OCI-LY1 (cell line): Measurements from ENCODE around the gene AJAP1.

Experiments
- H2AFZ ChIP-seq: fragments of 200-600 bp; sonication (generic), shearing (Covaris generic); 2 replicates; pipeline ENCODE4 v1.6.0; 2014; ENCODE audit warnings: antibody characterized with exemption, mild to moderate bottlenecking, low read length
- H3F3A ChIP-seq: fragments of 200-600 bp; sonication (generic), shearing (Covaris generic); 2 replicates; pipeline ENCODE4 v1.6.0; 2014; ENCODE audit warnings: mild to moderate bottlenecking, antibody characterized with exemption, low read length, moderate library complexity; ENCODE audit not compliant: insufficient read depth
- H3K27ac ChIP-seq: fragments of 200-600 bp; sonication (generic); 2 replicates; pipeline ENCODE4 v1.5.1; 2014; ENCODE audit warnings: low read length, mixed run types, mild to moderate bottlenecking, low read depth; ENCODE audit not compliant: poor library complexity, severe bottlenecking
- H3K27me3 ChIP-seq: fragments of 200-600 bp; sonication (generic); 2 replicates; pipeline ENCODE4 v1.6.0; 2014; ENCODE audit warnings: antibody characterized with exemption, mild to moderate bottlenecking, low read length, moderate library complexity; ENCODE audit not compliant: insufficient read depth
- H3K36me3 ChIP-seq: fragments of 200-600 bp; sonication (generic); 2 replicates; pipeline ENCODE4 v1.6.1; 2014; ENCODE audit warnings: mild to moderate bottlenecking, antibody characterized with exemption, low read length, moderate library complexity, mixed read lengths; ENCODE audit not compliant: insufficient read depth
- H3K4me1 ChIP-seq: fragments of 200-600 bp; sonication (generic); 2 replicates; pipeline ENCODE4 v1.5.1; 2014; ENCODE audit warnings: mild to moderate bottlenecking, low read length, moderate library complexity; ENCODE audit not compliant: insufficient read depth, severe bottlenecking
- H3K4me2 ChIP-seq: fragments of 200-600 bp; sonication (generic), shearing (Covaris generic); 2 replicates; pipeline ENCODE4 v1.6.1; 2014; ENCODE audit warnings: low read length
- H3K4me3 ChIP-seq: fragments of 200-600 bp; sonication (generic); 2 replicates; pipeline ENCODE4 v1.5.1; 2014; ENCODE audit warnings: low read length, low read depth, mild to moderate bottlenecking, mixed read lengths; ENCODE audit not compliant: poor library complexity, severe bottlenecking
- H3K79me2 ChIP-seq: fragments of 200-600 bp; shearing (Covaris generic); 2 replicates; pipeline ENCODE4 v1.6.1; 2016; ENCODE audit warnings: mixed run types, low read length, mixed read lengths; ENCODE audit not compliant: insufficient read depth
- H3K9ac ChIP-seq: fragments of 200-600 bp; sonication (generic), shearing (Covaris generic); 2 replicates; pipeline ENCODE4 v1.6.1; 2014; ENCODE audit warnings: mild to moderate bottlenecking, low read length, mixed read lengths
- H3K9me2 ChIP-seq: fragments of 200-600 bp; sonication (generic), shearing (Covaris generic); 2 replicates; pipeline ENCODE4 v1.6.1; 2014; ENCODE audit warnings: low read depth, mild to moderate bottlenecking, low read length, mixed read lengths
- H3K9me3 ChIP-seq: fragments of 200-600 bp; shearing (Covaris generic); 2 replicates; pipeline ENCODE4 v1.6.1; 2014; ENCODE audit warnings: low read length, mixed read lengths
- H4K20me1 ChIP-seq: fragments of 200-600 bp; sonication (generic), shearing (Covaris generic); 2 replicates; pipeline ENCODE4 v1.6.0; 2016; ENCODE audit warnings: mild to moderate bottlenecking, low read length; ENCODE audit not compliant: insufficient read depth
- EZH2 ChIP-seq: fragments of 200-600 bp; sonication (generic), shearing (Covaris generic); IDR thresholded peaks from 2 replicates; pipeline ENCODE4 v1.8.0; 2017; ENCODE audit warnings: borderline replicate concordance, mixed run types, mild to moderate bottlenecking, antibody characterized with exemption, low read length, moderate library complexity, mixed read lengths
- TF ChIP-seq, protein P1 (sequence below): fragments of 200-600 bp; sonication (generic), shearing (Covaris generic); IDR thresholded peaks from 2 replicates; pipeline ENCODE4 v1.5.1; 2017; ENCODE audit warnings: mild to moderate bottlenecking, antibody characterized with exemption, low read length, moderate library complexity, mixed read lengths

Gene AJAP1

DNA sequence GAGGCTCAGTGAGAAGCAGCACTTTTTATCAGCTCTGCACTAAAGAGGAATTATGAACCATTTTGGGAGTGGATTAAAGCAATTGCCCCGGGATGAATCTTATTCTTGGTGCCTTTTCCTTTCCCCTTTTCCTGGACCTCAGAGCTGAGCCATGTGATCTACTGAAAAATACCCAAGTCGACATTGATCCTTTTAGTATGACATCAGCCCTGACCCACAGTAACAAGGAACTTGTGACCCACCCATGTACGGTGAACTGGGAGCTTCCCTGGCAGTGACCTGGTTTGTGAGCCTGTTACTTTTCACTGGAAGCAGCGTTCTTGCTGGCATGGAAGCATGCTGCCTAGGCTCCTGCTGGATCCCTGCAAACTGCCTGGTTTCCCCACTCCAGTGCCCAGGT is 15.9 kb downstream of the AJAP1 start:
- TF ChIP-seq EZH2: no peak
- TF ChIP-seq, protein P1, sequence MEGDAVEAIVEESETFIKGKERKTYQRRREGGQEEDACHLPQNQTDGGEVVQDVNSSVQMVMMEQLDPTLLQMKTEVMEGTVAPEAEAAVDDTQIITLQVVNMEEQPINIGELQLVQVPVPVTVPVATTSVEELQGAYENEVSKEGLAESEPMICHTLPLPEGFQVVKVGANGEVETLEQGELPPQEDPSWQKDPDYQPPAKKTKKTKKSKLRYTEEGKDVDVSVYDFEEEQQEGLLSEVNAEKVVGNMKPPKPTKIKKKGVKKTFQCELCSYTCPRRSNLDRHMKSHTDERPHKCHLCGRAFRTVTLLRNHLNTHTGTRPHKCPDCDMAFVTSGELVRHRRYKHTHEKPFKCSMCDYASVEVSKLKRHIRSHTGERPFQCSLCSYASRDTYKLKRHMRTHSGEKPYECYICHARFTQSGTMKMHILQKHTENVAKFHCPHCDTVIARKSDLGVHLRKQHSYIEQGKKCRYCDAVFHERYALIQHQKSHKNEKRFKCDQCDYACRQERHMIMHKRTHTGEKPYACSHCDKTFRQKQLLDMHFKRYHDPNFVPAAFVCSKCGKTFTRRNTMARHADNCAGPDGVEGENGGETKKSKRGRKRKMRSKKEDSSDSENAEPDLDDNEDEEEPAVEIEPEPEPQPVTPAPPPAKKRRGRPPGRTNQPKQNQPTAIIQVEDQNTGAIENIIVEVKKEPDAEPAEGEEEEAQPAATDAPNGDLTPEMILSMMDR: no peak
- H3F3A ChIP-seq: no peaks in the 10 kb centered on the region
- no peak overlapping the region for H2AFZ ChIP-seq
- no peaks in the 10 kb centered on the region for H3K79me2 ChIP-seq
- H3K4me3 ChIP-seq: no peak overlapping the region
- no peak overlapping the region for H3K27ac ChIP-seq
- H3K9ac ChIP-seq: no peak overlapping the region
- no peaks in the 10 kb centered on the region; the same call in 1 of the 2 replicates for H3K27me3 ChIP-seq
- H3K9me2 ChIP-seq: no peaks in the 10 kb centered on the region
- H3K4me1 ChIP-seq: no peaks in the 10 kb centered on the region
- H3K4me2 ChIP-seq: no peak overlapping the region
- no peaks in the 10 kb centered on the region for H4K20me1 ChIP-seq
- no peaks in the 10 kb centered on the region for H3K9me3 ChIP-seq
- H3K36me3 ChIP-seq: no peaks in the 10 kb centered on the region

DNA sequence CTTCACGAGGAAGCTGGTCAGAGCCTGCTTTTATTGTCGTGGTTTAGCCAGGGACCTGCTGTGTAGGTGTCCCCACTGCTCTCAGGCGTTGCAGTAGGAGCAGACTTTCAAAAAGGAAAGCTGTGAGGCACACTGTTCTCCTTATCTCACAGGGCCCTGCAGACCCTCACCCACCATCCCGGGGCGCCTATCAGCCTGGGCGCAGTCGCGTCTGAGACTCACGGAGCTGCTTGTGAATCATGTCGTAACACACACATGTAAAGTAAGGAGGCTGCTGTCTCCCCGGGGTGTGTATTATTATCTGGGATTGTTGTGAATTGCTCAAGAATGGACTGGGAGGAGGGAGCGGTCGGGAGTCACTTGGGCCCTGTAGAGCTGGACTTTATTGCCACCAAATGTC is 17.4 kb downstream of the AJAP1 start:
- no peaks in the 10 kb centered on the region for H3K4me1 ChIP-seq
- H3K9me3 ChIP-seq: no peaks in the 10 kb centered on the region
- no peak overlapping the region for H3K4me3 ChIP-seq
- H3K9ac ChIP-seq: no peak overlapping the region
- H3K27ac ChIP-seq: no peak overlapping the region
- no peaks in the 10 kb centered on the region for H3F3A ChIP-seq
- no peaks in the 10 kb centered on the region for H4K20me1 ChIP-seq
- H3K4me2 ChIP-seq: no peak overlapping the region
- no peak overlapping the region for H2AFZ ChIP-seq
- H3K79me2 ChIP-seq: no peaks in the 10 kb centered on the region
- H3K9me2 ChIP-seq: no peaks in the 10 kb centered on the region
- TF ChIP-seq EZH2: no peak
- TF ChIP-seq, protein P1: no peak
- no peaks in the 10 kb centered on the region; the same call in 1 of the 2 replicates for H3K27me3 ChIP-seq
- H3K36me3 ChIP-seq: no peaks in the 10 kb centered on the region

DNA sequence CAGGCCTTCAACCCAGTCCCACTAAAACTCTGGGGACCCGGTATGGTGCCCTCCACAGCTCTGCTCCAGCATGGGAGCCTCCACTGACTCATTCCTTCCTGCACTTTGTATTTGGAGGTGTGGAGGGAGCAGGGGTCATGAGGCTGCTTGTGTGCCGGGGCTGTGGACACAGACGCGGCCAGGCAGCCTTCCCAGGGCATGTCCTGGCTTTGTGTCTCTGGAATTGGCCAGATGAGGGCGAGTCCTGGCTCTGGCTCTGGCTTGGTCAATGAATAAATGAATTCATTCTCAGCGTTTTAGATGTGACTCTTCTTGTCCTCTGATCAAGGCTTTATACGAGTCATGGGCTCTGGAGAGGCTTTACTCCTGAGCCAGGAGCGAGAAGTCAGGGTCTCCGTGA is 19.1 kb downstream of the AJAP1 start:
- H2AFZ ChIP-seq: no peak overlapping the region
- H3K4me2 ChIP-seq: no peak overlapping the region
- no peak overlapping the region for H3K27ac ChIP-seq
- H3K9ac ChIP-seq: no peak overlapping the region
- no peaks in the 10 kb centered on the region for H3F3A ChIP-seq
- H3K4me1 ChIP-seq: no peaks in the 10 kb centered on the region
- no peaks in the 10 kb centered on the region for H3K79me2 ChIP-seq
- no peaks in the 10 kb centered on the region for H3K36me3 ChIP-seq
- H3K27me3 ChIP-seq: no peaks in the 10 kb centered on the region; the same call in 1 of the 2 replicates
- H4K20me1 ChIP-seq: no peaks in the 10 kb centered on the region
- H3K9me2 ChIP-seq: no peaks in the 10 kb centered on the region
- no peak for TF ChIP-seq EZH2
- TF ChIP-seq, protein P1: no peak
- no peak overlapping the region for H3K4me3 ChIP-seq
- no peaks in the 10 kb centered on the region for H3K9me3 ChIP-seq
